GM10266 (cell line): ENCODE measurements around the gene H2BK1.

ENCODE experiments used
- DNase-seq: peaks from one replicate; pipeline ENCODE4 v3.0.0; 2012; ENCODE audit errors: extremely low spot score
- TF ChIP-seq, protein P1 (sequence below): IDR thresholded peaks from 2 replicates; pipeline ENCODE4 v1.5.1; 2012; ENCODE audit warnings: mild to moderate bottlenecking, low read depth; ENCODE audit not compliant: control insufficient read depth, insufficient read depth; ENCODE audit errors: missing control alignments

H2BK1 gene

DNA sequence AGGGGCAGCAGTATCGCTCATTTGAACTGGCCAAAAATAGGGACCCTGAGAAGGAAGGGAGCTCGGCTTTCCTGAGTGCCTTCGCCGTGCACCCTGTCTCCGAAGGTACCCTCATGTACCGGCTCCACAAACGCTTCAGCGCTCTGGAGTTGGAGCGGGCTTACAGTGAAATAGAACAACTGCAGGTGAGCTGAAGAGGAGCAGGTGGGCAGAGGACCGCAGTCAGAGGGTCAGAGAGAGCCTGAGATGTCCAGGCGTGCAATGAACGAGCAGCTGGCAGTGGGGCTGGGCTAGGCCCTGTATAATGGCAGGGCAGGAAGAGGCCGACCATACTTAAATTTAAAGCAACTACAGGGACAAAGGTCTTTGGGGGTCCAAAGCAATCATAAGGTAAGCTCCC, 26.1 kb upstream of the H2BK1 start:
- TF ChIP-seq, protein P1, sequence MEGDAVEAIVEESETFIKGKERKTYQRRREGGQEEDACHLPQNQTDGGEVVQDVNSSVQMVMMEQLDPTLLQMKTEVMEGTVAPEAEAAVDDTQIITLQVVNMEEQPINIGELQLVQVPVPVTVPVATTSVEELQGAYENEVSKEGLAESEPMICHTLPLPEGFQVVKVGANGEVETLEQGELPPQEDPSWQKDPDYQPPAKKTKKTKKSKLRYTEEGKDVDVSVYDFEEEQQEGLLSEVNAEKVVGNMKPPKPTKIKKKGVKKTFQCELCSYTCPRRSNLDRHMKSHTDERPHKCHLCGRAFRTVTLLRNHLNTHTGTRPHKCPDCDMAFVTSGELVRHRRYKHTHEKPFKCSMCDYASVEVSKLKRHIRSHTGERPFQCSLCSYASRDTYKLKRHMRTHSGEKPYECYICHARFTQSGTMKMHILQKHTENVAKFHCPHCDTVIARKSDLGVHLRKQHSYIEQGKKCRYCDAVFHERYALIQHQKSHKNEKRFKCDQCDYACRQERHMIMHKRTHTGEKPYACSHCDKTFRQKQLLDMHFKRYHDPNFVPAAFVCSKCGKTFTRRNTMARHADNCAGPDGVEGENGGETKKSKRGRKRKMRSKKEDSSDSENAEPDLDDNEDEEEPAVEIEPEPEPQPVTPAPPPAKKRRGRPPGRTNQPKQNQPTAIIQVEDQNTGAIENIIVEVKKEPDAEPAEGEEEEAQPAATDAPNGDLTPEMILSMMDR = no peak
- DNase-seq = no peak

GRCh38 chr7:151235091-151235787, 25.0 kb upstream of the H2BK1 start:
- DNase-seq = no peak
- TF ChIP-seq, protein P1 = no peak

GRCh38 chr7:151233804-151234203, 23.5 kb upstream of the H2BK1 start:
- DNase-seq = peak; percentile 16
- TF ChIP-seq, protein P1 = no peak

GRCh38 chr7:151232917-151233701, 22.8 kb upstream of the H2BK1 start:
- TF ChIP-seq, protein P1 = no peak
- peak; percentile 72 for DNase-seq

GRCh38 chr7:151232091-151232916, 22.0 kb upstream of the H2BK1 start, which contains the start of gene CHPF2:
CHPF2 (plus strand) TSS chr7:151232483; CDS start chr7:151234012, 1,529 bp downstream.
- TF ChIP-seq, protein P1 = no peak

DNA sequence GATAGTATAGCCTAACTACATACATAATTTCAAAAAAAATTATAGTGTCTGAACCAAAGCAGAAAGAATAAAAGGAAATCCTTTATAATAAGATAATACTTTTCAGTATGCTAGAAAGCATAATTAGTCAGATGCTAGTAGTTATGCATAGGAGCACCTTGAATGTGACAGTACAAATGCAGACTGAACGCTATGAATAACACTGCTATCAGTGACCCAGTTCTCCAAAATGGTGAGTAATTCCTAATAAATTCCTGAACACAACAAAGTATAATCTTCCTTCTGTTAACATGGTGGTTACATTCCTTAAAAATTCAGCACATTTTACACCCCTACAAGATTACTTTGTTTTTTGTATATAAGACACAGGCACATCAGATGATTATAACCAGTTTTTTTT, 20.8 kb upstream of the H2BK1 start:
- no peak for DNase-seq
- TF ChIP-seq, protein P1 = no peak

More at GRCh38 chr7:151232091-151232916, 22.0 kb upstream of the H2BK1 start, which contains the start of gene CHPF2:
- DNase-seq = peak; percentile 97
